Keratinocyte (primary cell): ENCODE results near the gene MAJIN. TPM values are rescaled to one million over a fixed set of nuclear protein-coding genes. Genes with fewer than 3 reads are reported as not detected.

ENCODE experiments used
- DNase-seq: peaks from one replicate; pipeline ENCODE4 v3.0.0-alpha.2; 2011; ENCODE audit warnings: low read depth, missing footprints, low spot score
- FAIRE-seq: peaks from 2 replicates; lab custom pipeline; 2011; peaks lifted over from hg19 to GRCh38; lab: Jason Lieb, UNC
- H2AFZ ChIP-seq: 2 replicates; pipeline ENCODE4 v1.6.0; 2012; ENCODE audit warnings: low read length, control low read depth, inconsistent platforms; ENCODE audit not compliant: control insufficient read depth
- H3K27ac ChIP-seq: 2 replicates; pipeline ENCODE4 v1.5.1; 2011; ENCODE audit warnings: low read length; ENCODE audit not compliant: control insufficient read depth, insufficient read depth
- H3K27me3 ChIP-seq: 3 replicates; pipeline ENCODE4 v1.6.0; 2011; ENCODE audit warnings: low read length; ENCODE audit not compliant: control insufficient read depth, insufficient read depth; ENCODE audit errors: extremely low read depth
- H3K36me3 ChIP-seq, 2 experiments: 2 replicates in 1 of 2; 3 replicates in 1 of 2; pipeline ENCODE4 v1.5.1; 2011; ENCODE audit warnings: low read length in 2 of 2, mild to moderate bottlenecking in 1 of 2; ENCODE audit not compliant: control insufficient read depth in 2 of 2, insufficient read depth in 2 of 2; ENCODE audit errors: extremely low read depth in 1 of 2
- H3K4me1 ChIP-seq: 3 replicates; pipeline ENCODE4 v1.5.1; 2011; ENCODE audit warnings: low read length; ENCODE audit not compliant: control insufficient read depth, insufficient read depth; ENCODE audit errors: extremely low read depth
- H3K4me2 ChIP-seq: 3 replicates; pipeline ENCODE4 v1.6.0; 2011; ENCODE audit warnings: low read depth, low read length; ENCODE audit not compliant: control insufficient read depth, insufficient read depth; ENCODE audit errors: extremely low read depth
- H3K4me3 ChIP-seq, 3 experiments: fragments of 200-600 bp in 1 of 3; sonication (generic) in 1 of 3; 2 replicates in 2 of 3; 3 replicates in 1 of 3; pipeline ENCODE4 v1.5.1; 2011 to 2016; ENCODE audit warnings: low read length in 3 of 3, mild to moderate bottlenecking in 3 of 3, control low read depth in 2 of 3, inconsistent platforms in 1 of 3, low read depth in 1 of 3, mixed read lengths in 1 of 3, mixed run types in 1 of 3, moderate library complexity in 1 of 3; ENCODE audit not compliant: control insufficient read depth in 2 of 3, insufficient read depth in 2 of 3; ENCODE audit errors: extremely low read depth in 1 of 3
- H3K79me2 ChIP-seq: 2 replicates; pipeline ENCODE4 v1.6.0; 2012; ENCODE audit warnings: low read length; ENCODE audit not compliant: control insufficient read depth, insufficient read depth
- H3K9ac ChIP-seq: 3 replicates; pipeline ENCODE4 v1.6.0; 2011; ENCODE audit warnings: low read length; ENCODE audit not compliant: control insufficient read depth, insufficient read depth; ENCODE audit errors: extremely low read depth
- H3K9me1 ChIP-seq: 3 replicates; pipeline ENCODE4 v1.6.0; 2011; ENCODE audit warnings: low read length; ENCODE audit not compliant: control insufficient read depth, insufficient read depth; ENCODE audit errors: extremely low read depth
- H3K9me3 ChIP-seq: 2 replicates; pipeline ENCODE4 v1.5.1; 2012; ENCODE audit warnings: low read depth, low read length; ENCODE audit not compliant: control insufficient read depth
- H4K20me1 ChIP-seq: 3 replicates; pipeline ENCODE4 v1.6.0; 2011; ENCODE audit warnings: low read length; ENCODE audit not compliant: control insufficient read depth, insufficient read depth; ENCODE audit errors: extremely low read depth
- EZH2 ChIP-seq: IDR thresholded peaks from one replicate; pipeline ENCODE4 v1.6.1; 2012; ENCODE audit warnings: inconsistent platforms, mild to moderate bottlenecking, low read length, moderate library complexity
- dilution Hi-C: fragments of 300-500 bp; cut with MboI; formaldehyde crosslinking; loops from one replicate; pipeline ENCODE4 v1.7.0; 2020; ENCODE audit warnings: low sequenced_read_pairs; ENCODE audit not compliant: extremely low pct_ligation_motif_present
- polyA plus RNA-seq, 5 experiments: library from polyadenylated mRNA; depleted of rRNA in 3 of 5; stranded (reverse) in 3 of 5; stranded (forward) in 1 of 5; unstranded in 1 of 5; fragments of >200 nt; gene quantifications; 1 replicate in 1 of 5; 2 replicates in 3 of 5; 3 replicates in 1 of 5; pipeline versions ENCODE4 v1.2.1 to v1.2.3, GENCODE V29; 2011 to 2012; ENCODE audit warnings: missing spikeins in 2 of 5, low read depth in 1 of 5, low replicate concordance in 1 of 5
- TF ChIP-seq, protein P1 (sequence below), 3 experiments: IDR thresholded peaks in 1 of 3; conservative IDR thresholded peaks in 1 of 3; optimal IDR thresholded peaks in 1 of 3; 2 replicates in 2 of 3; 3 replicates in 1 of 3; pipeline versions ENCODE3 to v1.5.1; 2011; ENCODE audit warnings: low read length in 3 of 3, mild to moderate bottlenecking in 3 of 3, moderate library complexity in 2 of 3, control low read depth in 1 of 3, inconsistent platforms in 1 of 3; ENCODE audit not compliant: insufficient read depth in 2 of 3; ENCODE audit errors: extremely low read depth in 1 of 3

Gene MAJIN
- polyA plus RNA-seq, 1 donor (not counting 4 experiments of a cell fraction or from before 2014, with no cell fraction given) = 0.09 TPM

DNA sequence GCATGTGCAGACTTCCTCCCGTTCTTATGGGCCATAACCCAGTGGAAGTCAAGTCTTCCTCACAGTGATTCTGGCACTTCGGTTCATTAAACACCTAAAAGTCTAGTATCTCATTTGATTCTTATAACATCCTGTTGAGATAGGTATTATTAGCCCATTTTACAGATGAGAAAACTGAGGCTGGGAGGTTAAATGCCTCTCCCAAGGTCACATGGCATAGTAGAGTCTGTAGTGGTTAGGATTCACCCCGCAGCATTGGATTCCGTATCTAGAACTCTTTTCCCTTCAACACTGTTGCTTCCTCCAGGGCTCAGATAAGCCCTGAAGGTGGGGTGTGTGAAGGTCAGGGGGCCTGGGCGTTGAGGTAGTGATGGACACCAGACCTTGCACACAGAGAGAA, 39.6 kb downstream of the MAJIN start:
- Histone ChIP-seq H3K27me3 (no peaks in the 10 kb centered on the region), H3K4me2 (no peak overlapping the region), H4K20me1 (no peaks in the 10 kb centered on the region), H3K27ac (no peak overlapping the region), H3K79me2 (no peaks in the 10 kb centered on the region), H2AFZ (no peak overlapping the region), H3K4me1 (peaks cover 2% of the 10 kb centered on the region), H3K9me1 (no peaks in the 10 kb centered on the region), H3K4me3 (no peak overlapping the region), H3K36me3 (peaks cover 21 to 34% of the 10 kb centered on the region in 2 experiments), H3K9ac (no peak overlapping the region), H3K9me3 (no peaks in the 10 kb centered on the region)
- no peak for FAIRE-seq
- no peak for DNase-seq
- no peak for TF ChIP-seq EZH2
- TF ChIP-seq, protein P1, sequence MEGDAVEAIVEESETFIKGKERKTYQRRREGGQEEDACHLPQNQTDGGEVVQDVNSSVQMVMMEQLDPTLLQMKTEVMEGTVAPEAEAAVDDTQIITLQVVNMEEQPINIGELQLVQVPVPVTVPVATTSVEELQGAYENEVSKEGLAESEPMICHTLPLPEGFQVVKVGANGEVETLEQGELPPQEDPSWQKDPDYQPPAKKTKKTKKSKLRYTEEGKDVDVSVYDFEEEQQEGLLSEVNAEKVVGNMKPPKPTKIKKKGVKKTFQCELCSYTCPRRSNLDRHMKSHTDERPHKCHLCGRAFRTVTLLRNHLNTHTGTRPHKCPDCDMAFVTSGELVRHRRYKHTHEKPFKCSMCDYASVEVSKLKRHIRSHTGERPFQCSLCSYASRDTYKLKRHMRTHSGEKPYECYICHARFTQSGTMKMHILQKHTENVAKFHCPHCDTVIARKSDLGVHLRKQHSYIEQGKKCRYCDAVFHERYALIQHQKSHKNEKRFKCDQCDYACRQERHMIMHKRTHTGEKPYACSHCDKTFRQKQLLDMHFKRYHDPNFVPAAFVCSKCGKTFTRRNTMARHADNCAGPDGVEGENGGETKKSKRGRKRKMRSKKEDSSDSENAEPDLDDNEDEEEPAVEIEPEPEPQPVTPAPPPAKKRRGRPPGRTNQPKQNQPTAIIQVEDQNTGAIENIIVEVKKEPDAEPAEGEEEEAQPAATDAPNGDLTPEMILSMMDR (optimal IDR thresholded peaks at IDR 0.05 in 1 of 3, IDR thresholded peaks at IDR 0.05 in 1 of 3, conservative IDR thresholded peaks at IDR 0.05 in 1 of 3; ENCODE audit: extremely low read depth in 1 of 3, insufficient read depth in 2 of 3, low read length in 3 of 3) = no peak
- dilution Hi-C loops = no loop called here

DNA sequence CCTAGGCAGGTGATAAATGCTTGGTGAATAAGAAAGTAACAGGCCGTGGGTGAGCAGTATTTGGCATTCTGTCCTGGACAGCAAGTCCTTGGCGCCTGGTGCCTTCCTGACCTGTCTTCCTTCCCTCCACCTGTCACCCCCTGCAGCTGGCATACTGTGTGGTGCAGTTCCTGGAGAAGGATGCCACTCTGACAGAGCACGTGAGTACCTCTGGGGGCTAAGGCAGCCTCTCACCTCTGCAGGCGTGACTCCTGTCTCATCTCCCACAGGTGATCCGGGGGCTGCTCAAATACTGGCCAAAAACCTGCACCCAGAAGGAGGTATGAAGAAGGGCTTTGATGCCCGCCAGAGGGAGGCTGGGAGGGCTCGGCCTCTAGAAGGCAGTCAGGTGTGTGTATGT, 40.6 kb downstream of the MAJIN start:
- Histone ChIP-seq H3K27ac (no peak overlapping the region), H3K9ac (no peak overlapping the region), H3K36me3 (peaks cover 26 to 34% of the 10 kb centered on the region in 2 experiments), H4K20me1 (no peaks in the 10 kb centered on the region), H3K4me2 (no peak overlapping the region), H3K4me3 (no peak overlapping the region), H3K9me3 (no peaks in the 10 kb centered on the region), H3K9me1 (no peaks in the 10 kb centered on the region), H2AFZ (no peak overlapping the region), H3K4me1 (peaks cover 2% of the 10 kb centered on the region), H3K27me3 (no peaks in the 10 kb centered on the region), H3K79me2 (no peaks in the 10 kb centered on the region)
- TF ChIP-seq, protein P1 (optimal IDR thresholded peaks at IDR 0.05 in 1 of 3, IDR thresholded peaks at IDR 0.05 in 1 of 3, conservative IDR thresholded peaks at IDR 0.05 in 1 of 3; ENCODE audit: extremely low read depth in 1 of 3, insufficient read depth in 2 of 3, low read length in 3 of 3) = no peak
- TF ChIP-seq EZH2 = no peak
- dilution Hi-C loops = no loop called here
- no peak for DNase-seq
- no peak for FAIRE-seq
